K562 (cell line): ENCODE measurements around the gene CDKN2C. TPM values are rescaled to one million over a fixed set of nuclear protein-coding genes. Genes with fewer than 3 reads are reported as not detected.

ENCODE experiments used
- ARID2 ChIP-seq: fragments of 450-650 bp; IDR thresholded peaks from 2 replicates; pipeline ENCODE4 v1.6.1; 2017; ENCODE audit warnings: antibody characterized with exemption, mild to moderate bottlenecking
- BRCA1 ChIP-seq, 2 experiments: fragments of 450-650 bp in 1 of 2; sonication (generic) in 1 of 2; formaldehyde crosslinking in 1 of 2; IDR thresholded peaks; 2 replicates each; pipeline versions ENCODE4 v1.5.0 to v1.6.1; 2017 to 2020; ENCODE audit warnings: mild to moderate bottlenecking in 1 of 2, missing genetic modification reagents in 1 of 2
- CHD1 ChIP-seq: fragments of 200-600 bp; sonication (generic); IDR thresholded peaks from one replicate; pipeline ENCODE4 v1.6.1; 2012; ENCODE audit warnings: mild to moderate bottlenecking, moderate library complexity, low read length, inconsistent platforms
- EGR1 ChIP-seq: fragments of 450-650 bp; conservative IDR thresholded peaks from 2 replicates; pipeline ENCODE4 v1.6.1; 2017; ENCODE audit warnings: mild to moderate bottlenecking
- ETV1 ChIP-seq: fragments of 450-650 bp; conservative IDR thresholded peaks from 2 replicates; pipeline ENCODE4 v1.6.1; 2016; ENCODE audit warnings: missing genetic modification characterization, control low read depth, low read depth, missing compliant biosample characterization
- FOSL1 ChIP-seq: fragments of 200-800 bp; sonication (Bioruptor generic); conservative IDR thresholded peaks from 2 replicates; pipeline ENCODE4 v1.6.1; 2016; ENCODE audit warnings: missing genetic modification characterization, missing compliant biosample characterization
- GATAD2A ChIP-seq: fragments of 450-650 bp; IDR thresholded peaks from 2 replicates; pipeline ENCODE4 v1.6.1; 2017
- NCOR1 ChIP-seq: fragments of 450-650 bp; IDR thresholded peaks from 2 replicates; pipeline ENCODE4 v1.6.1; 2016; ENCODE audit warnings: mild to moderate bottlenecking, moderate library complexity
- NFE2L1 ChIP-seq: fragments of 450-650 bp; IDR thresholded peaks from 2 replicates; pipeline ENCODE4 v1.6.1; 2016; ENCODE audit warnings: missing genetic modification characterization, low read depth, mild to moderate bottlenecking, missing compliant biosample characterization, moderate library complexity, borderline replicate concordance
- PCBP1 ChIP-seq: fragments of 200-400 bp; formaldehyde crosslinking; IDR thresholded peaks from 2 replicates; pipeline ENCODE4 v1.6.1; 2018; ENCODE audit warnings: mild to moderate bottlenecking, low read depth, low read length; ENCODE audit not compliant: poor library complexity, severe bottlenecking
- PHB2 ChIP-seq: fragments of 450-650 bp; IDR thresholded peaks from 2 replicates; pipeline ENCODE4 v1.6.1; 2017; ENCODE audit warnings: low read depth
- RHOXF2B ChIP-seq: fragments of 250-450 bp; sonication (Bioruptor Pico); conservative IDR thresholded peaks from 2 replicates; pipeline ENCODE4 v1.5.1; 2021
- ZBTB5 ChIP-seq: fragments of 450-650 bp; IDR thresholded peaks from 2 replicates; pipeline ENCODE4 v1.6.1; 2017; ENCODE audit warnings: antibody characterized with exemption
- ZNF274 ChIP-seq: IDR thresholded peaks from 2 replicates; pipeline ENCODE4 v1.6.1; 2011; ENCODE audit warnings: low read depth, mild to moderate bottlenecking, low read length, moderate library complexity, borderline replicate concordance
- ZNF780A ChIP-seq: fragments of 250-450 bp; sonication (Bioruptor Pico); IDR thresholded peaks from 2 replicates; pipeline ENCODE4 v1.5.0; 2021; ENCODE audit warnings: mild to moderate bottlenecking
- polyA plus RNA-seq, 8 experiments: library from polyadenylated mRNA; depleted of rRNA in 4 of 8; stranded (reverse) in 5 of 8; unstranded in 3 of 8; fragments of >200 nt; fragmentation: Nextera tagmentation in 2 of 8; fragmentation: Illumina TruSeq in 1 of 8; extraction: Ambion mirVana in 2 of 8; extraction: Trizol in 1 of 8; gene quantifications; 2 replicates each; pipeline versions ENCODE4 v1.2.1 to v1.2.3, GENCODE V29; 2011 to 2014; ENCODE audit warnings: inconsistent platforms in 1 of 8, missing spikeins in 1 of 8
- total RNA-seq, 7 experiments: library from RNA; depleted of rRNA in 6 of 7; stranded (reverse); fragments of >200 nt in 6 of 7; fragmentation: Illumina TruSeq in 2 of 7; extraction: Trizol in 2 of 7; gene quantifications; 2 replicates each; pipeline versions ENCODE4 v1.2.1 to v1.2.3, GENCODE V29; 2011 to 2021; ENCODE audit warnings: low replicate concordance in 1 of 7
- TF ChIP-seq, protein P1 (sequence below): fragments of 450-650 bp; IDR thresholded peaks from 2 replicates; pipeline ENCODE4 v1.7.1; 2018; ENCODE audit warnings: mild to moderate bottlenecking, low read depth; ENCODE audit not compliant: partially characterized antibody
- TF ChIP-seq, protein P2 (sequence below): fragments of 450-650 bp; IDR thresholded peaks from 2 replicates; pipeline ENCODE4 v1.7.0; 2016; ENCODE audit warnings: borderline replicate concordance
- TF ChIP-seq, protein P3 (sequence below): fragments of 250-450 bp; sonication (Bioruptor Pico); IDR thresholded peaks from 2 replicates; pipeline ENCODE4 v1.5.1; 2021; ENCODE audit warnings: mild to moderate bottlenecking

Gene CDKN2C
- total and polyA plus RNA-seq, 9 of the 15 experiments (the other 6 are each of a cell fraction or from before 2014, with no cell fraction given), result 11.9 to 74.3 (median 45.9) TPM

GRCh38 chr1:50968158-50968820 lies 1.8 kb upstream of the CDKN2C start (continued):
- TF ChIP-seq, protein P1, sequence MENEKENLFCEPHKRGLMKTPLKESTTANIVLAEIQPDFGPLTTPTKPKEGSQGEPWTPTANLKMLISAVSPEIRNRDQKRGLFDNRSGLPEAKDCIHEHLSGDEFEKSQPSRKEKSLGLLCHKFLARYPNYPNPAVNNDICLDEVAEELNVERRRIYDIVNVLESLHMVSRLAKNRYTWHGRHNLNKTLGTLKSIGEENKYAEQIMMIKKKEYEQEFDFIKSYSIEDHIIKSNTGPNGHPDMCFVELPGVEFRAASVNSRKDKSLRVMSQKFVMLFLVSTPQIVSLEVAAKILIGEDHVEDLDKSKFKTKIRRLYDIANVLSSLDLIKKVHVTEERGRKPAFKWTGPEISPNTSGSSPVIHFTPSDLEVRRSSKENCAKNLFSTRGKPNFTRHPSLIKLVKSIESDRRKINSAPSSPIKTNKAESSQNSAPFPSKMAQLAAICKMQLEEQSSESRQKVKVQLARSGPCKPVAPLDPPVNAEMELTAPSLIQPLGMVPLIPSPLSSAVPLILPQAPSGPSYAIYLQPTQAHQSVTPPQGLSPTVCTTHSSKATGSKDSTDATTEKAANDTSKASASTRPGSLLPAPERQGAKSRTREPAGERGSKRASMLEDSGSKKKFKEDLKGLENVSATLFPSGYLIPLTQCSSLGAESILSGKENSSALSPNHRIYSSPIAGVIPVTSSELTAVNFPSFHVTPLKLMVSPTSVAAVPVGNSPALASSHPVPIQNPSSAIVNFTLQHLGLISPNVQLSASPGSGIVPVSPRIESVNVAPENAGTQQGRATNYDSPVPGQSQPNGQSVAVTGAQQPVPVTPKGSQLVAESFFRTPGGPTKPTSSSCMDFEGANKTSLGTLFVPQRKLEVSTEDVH, result peak; percentile 72
- TF ChIP-seq RHOXF2B (CRISPR knock-in tag) (no peak), PCBP1 (no peak), GATAD2A (no peak; the same call in 1 of the 2 replicates), PHB2 (no peak), CHD1 (peak; percentile 97), NFE2L1 (tag) (no peak), ARID2 (no peak), BRCA1 (IDR thresholded peaks at IDR 0.05) (no peak), BRCA1 (CRISPR knock-in tag; IDR thresholded peaks at IDR 0.05) (no peak), ETV1 (tag) (0 out of 2 replicates have a peak, but pooled peaks have one; percentile 21), ZBTB5 (no peak), ZNF780A (CRISPR knock-in tag) (no peak), FOSL1 (peak; percentile 43; the same call in 1 of the 2 replicates), NCOR1 (peak; percentile 15), ZNF274 (no peak), EGR1 (peak; percentile 61)
- TF ChIP-seq, protein P2, sequence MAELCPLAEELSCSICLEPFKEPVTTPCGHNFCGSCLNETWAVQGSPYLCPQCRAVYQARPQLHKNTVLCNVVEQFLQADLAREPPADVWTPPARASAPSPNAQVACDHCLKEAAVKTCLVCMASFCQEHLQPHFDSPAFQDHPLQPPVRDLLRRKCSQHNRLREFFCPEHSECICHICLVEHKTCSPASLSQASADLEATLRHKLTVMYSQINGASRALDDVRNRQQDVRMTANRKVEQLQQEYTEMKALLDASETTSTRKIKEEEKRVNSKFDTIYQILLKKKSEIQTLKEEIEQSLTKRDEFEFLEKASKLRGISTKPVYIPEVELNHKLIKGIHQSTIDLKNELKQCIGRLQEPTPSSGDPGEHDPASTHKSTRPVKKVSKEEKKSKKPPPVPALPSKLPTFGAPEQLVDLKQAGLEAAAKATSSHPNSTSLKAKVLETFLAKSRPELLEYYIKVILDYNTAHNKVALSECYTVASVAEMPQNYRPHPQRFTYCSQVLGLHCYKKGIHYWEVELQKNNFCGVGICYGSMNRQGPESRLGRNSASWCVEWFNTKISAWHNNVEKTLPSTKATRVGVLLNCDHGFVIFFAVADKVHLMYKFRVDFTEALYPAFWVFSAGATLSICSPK, result no peak
- TF ChIP-seq, protein P3, sequence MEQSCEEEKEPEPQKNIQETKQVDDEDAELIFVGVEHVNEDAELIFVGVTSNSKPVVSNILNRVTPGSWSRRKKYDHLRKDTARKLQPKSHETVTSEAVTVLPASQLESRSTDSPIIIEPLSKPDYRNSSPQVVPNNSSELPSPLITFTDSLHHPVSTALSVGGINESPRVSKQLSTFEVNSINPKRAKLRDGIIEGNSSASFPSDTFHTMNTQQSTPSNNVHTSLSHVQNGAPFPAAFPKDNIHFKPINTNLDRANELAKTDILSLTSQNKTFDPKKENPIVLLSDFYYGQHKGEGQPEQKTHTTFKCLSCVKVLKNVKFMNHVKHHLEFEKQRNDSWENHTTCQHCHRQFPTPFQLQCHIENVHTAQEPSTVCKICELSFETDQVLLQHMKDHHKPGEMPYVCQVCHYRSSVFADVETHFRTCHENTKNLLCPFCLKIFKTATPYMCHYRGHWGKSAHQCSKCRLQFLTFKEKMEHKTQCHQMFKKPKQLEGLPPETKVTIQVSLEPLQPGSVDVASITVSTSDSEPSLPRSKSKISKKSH (CRISPR knock-in tag), result no peak
